Upper lobe of left lung (tissue), 6 donors: ENCODE results near the gene GPC2. TPM values are rescaled to one million over a fixed set of nuclear protein-coding genes. Genes with fewer than 3 reads are reported as not detected.
"Not testable (repeated sequence)": the region's sequence is repeated elsewhere in the genome, so short reads cannot be mapped to it uniquely, and the experiment has no call there.

ENCODE experiments used
- ATAC-seq, 2 donors: fragments of 200-7000 bp; cut with Tn5 transposase; one replicate each; pipeline ENCODE4 v1.9.1; 2022; ENCODE audit warnings: mild to moderate bottlenecking in 2 of 2, moderate library complexity in 2 of 2; ENCODE audit not compliant: low FRiP score in 2 of 2
- DNase-seq, 2 donors: peaks; one replicate each; pipeline ENCODE4 v3.0.0-alpha.2; 2019 to 2020
- H3K27ac ChIP-seq, 4 donors: fragments of 200-600 bp; sonication (generic); one replicate each; pipeline ENCODE4 v1.5.1; 2016 to 2019
- H3K27me3 ChIP-seq, 4 donors: fragments of 200-600 bp; sonication (generic); one replicate each; pipeline ENCODE4 v1.5.1; 2017 to 2019
- H3K36me3 ChIP-seq, 4 donors: fragments of 200-600 bp; sonication (generic); one replicate each; pipeline ENCODE4 v1.5.1; 2016 to 2019
- H3K4me1 ChIP-seq, 4 donors: fragments of 200-600 bp; sonication (generic); one replicate each; pipeline ENCODE4 v1.5.1; 2018 to 2019
- H3K4me3 ChIP-seq, 4 donors: fragments of 200-600 bp; sonication (generic); one replicate each; pipeline ENCODE4 v1.5.1; 2017 to 2019; ENCODE audit warnings: mild to moderate bottlenecking in 2 of 4, moderate library complexity in 1 of 4
- H3K9me3 ChIP-seq, 4 donors: fragments of 200-600 bp; sonication (generic); one replicate each; pipeline ENCODE4 v1.5.1; 2018 to 2019
- CTCF ChIP-seq, 6 experiments: fragments of 450-650 bp in 4 of 6; fragments of 200-600 bp in 2 of 6; sonication (generic) in 2 of 6; IDR thresholded peaks; one replicate each; pipeline ENCODE4 v1.5.1; 2016 to 2019; ENCODE audit warnings: antibody characterized with exemption in 6 of 6
- EP300 ChIP-seq, 4 donors: sonication (generic); formaldehyde crosslinking; IDR thresholded peaks; one replicate each; pipeline ENCODE4 v1.5.1; 2017; ENCODE audit warnings: antibody characterized with exemption in 4 of 4, control low read depth in 2 of 4
- POLR2A ChIP-seq, 4 donors: fragments of 450-650 bp; IDR thresholded peaks; one replicate each; pipeline ENCODE4 v1.5.1; 2016 to 2017; ENCODE audit warnings: antibody characterized with exemption in 4 of 4, mild to moderate bottlenecking in 2 of 4
- POLR2AphosphoS5 ChIP-seq, 2 donors: sonication (generic); formaldehyde crosslinking; IDR thresholded peaks; one replicate each; pipeline ENCODE4 v1.5.1; 2017; ENCODE audit warnings: antibody characterized with exemption in 2 of 2
- WGBS, 2 donors: methylation state at CpG; one replicate each; pipeline ENCODE4 v1.1.5; 2017 to 2018; 5-methylcytosine and 5-hydroxymethylcytosine counted together
- total RNA-seq, 6 donors: library from RNA; depleted of rRNA in 4 of 6; stranded (reverse); fragments of >200 nt in 4 of 6; gene quantifications; one replicate each; pipeline versions ENCODE4 v1.1.0 to v1.2.1, GENCODE V29; 2016 to 2021
- donor health status: DM: no; HTN: no; CAD: no; lungs with moderate emphysema.
- donor health status: DM: no; HTN: yes; CAD: no; lungs with severe emphysema.

Gene GPC2
- total RNA-seq, 6 donors from 2014 or later = 0.20 to 25.1 (median 0.96) TPM

DNA sequence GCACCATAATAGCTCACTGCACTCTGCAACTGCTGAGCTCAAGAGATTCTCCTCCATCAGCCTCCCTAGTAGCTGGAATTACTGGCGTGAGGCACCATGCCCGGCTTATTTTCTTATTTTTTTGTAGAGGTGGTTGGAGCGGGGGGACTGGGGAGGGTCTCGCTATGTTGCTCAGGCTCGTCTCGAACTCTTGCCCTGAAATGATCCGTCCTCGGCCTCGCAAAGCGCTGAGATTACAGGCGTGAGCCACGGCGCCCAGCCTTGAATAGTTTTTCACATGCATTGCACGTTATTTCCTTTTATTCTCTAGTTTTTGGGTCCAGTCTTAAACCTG, 29.0 kb downstream of the GPC2 start:
- Histone ChIP-seq H3K27me3 (no peaks in the 10 kb centered on the region), H3K36me3 (peaks cover 0 to 6% (median 3%) of the 10 kb centered on the region in 4 donors), H3K4me1 (peaks cover 14 to 29% (median 21%) of the 10 kb centered on the region in 4 donors), H3K4me3 (peak overlapping the region; percentile 31 to 97 (median 92)), H3K27ac (peak overlapping the region; percentile 40 to 99 (median 87)), H3K9me3 (no peaks in the 10 kb centered on the region)
- 12 to 15% methylated on average over 14 of the region's 14 CpGs for WGBS, 2 donors
- no peak for DNase-seq
- TF ChIP-seq CTCF (IDR thresholded peaks at IDR 0.05) = no peak
- TF ChIP-seq POLR2A (IDR thresholded peaks at IDR 0.05) = no peak
- no peak for TF ChIP-seq EP300 (IDR thresholded peaks at IDR 0.05)
- no peak for TF ChIP-seq POLR2AphosphoS5 (IDR thresholded peaks at IDR 0.05)
- ATAC-seq = no peak

GRCh38 chr7:100147278-100147677, 29.9 kb downstream of the GPC2 start:
- peaks cover 10 to 29% (median 21%) of the 10 kb centered on the region in 4 donors for H3K4me1 ChIP-seq
- H3K4me3 ChIP-seq = no peak overlapping the region
- no peaks in the 10 kb centered on the region for H3K36me3 ChIP-seq
- DNase-seq (no peak), ATAC-seq (no peak)
- TF ChIP-seq EP300 (IDR thresholded peaks at IDR 0.05) (no peak), POLR2AphosphoS5 (IDR thresholded peaks at IDR 0.05) (no peak), CTCF (IDR thresholded peaks at IDR 0.05) (no peak), POLR2A (IDR thresholded peaks at IDR 0.05) (no peak)
- H3K9me3 ChIP-seq = no peaks in the 10 kb centered on the region
- H3K27me3 ChIP-seq = no peaks in the 10 kb centered on the region
- 93 to 98% methylated on average over 2 of the region's 2 CpGs for WGBS, 2 donors
- no peak overlapping the region for H3K27ac ChIP-seq

DNA sequence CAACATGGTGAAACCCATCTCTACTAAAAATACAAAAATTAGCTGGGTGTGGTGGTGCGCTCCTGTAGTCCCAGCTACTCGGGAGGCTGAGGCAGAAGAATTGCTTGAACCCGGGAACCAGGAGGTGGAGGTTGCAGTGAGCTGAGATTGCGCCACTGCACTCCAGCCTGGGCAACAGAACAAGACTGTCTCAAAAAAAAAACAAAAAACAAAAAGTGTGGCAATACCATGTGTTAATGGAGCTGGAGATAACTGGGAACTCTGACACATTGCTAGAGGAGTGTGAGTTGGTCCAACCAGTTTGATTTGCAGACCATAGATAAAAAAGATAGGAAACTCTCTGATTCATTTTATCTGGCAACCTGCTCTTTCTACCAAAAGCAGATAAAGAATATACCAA, 30.8 kb downstream of the GPC2 start:
- ATAC-seq, H3K27ac ChIP-seq, H3K27me3 ChIP-seq, H3K9me3 ChIP-seq, H3K36me3 ChIP-seq, DNase-seq, H3K4me3 ChIP-seq: not testable (repeated sequence)
- H3K4me1 ChIP-seq = peaks cover 10 to 29% (median 16%) of the 10 kb centered on the region in 4 donors
- WGBS, 2 donors = 69 to 76% methylated on average over 4 of the region's 4 CpGs

DNA sequence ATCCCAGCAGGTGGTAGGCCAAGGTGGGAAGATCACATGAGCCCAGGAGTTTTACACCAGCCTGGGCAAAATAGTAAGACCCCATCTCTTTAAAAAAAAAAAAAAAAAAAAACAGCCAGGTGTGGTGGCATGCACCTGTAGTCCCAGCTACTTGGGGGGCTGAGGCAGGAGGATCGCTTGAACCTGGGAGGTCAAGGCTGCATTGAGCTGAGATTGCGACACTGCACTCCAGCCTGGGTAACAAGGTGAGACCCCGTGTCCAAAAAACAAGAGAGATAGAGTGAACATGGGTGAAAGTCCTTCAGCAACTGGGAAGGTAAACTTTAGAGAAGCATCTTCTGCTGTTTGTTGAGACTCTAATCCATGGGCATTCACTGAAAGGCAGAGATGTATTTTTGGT, 34.7 kb downstream of the GPC2 start:
- Histone ChIP-seq H3K27me3 (no peaks in the 10 kb centered on the region), H3K9me3 (no peaks in the 10 kb centered on the region), H3K27ac (no peak overlapping the region), H3K36me3 (no peaks in the 10 kb centered on the region), H3K4me1 (no peaks in the 10 kb centered on the region), H3K4me3 (no peak overlapping the region)
- TF ChIP-seq CTCF (IDR thresholded peaks at IDR 0.05) (no peak), EP300 (IDR thresholded peaks at IDR 0.05) (no peak), POLR2A (IDR thresholded peaks at IDR 0.05) (no peak), POLR2AphosphoS5 (IDR thresholded peaks at IDR 0.05) (no peak)
- DNase-seq = no peak
- no peak for ATAC-seq
- 86 to 88% methylated on average over 3 of the region's 3 CpGs for WGBS, 2 donors

DNA sequence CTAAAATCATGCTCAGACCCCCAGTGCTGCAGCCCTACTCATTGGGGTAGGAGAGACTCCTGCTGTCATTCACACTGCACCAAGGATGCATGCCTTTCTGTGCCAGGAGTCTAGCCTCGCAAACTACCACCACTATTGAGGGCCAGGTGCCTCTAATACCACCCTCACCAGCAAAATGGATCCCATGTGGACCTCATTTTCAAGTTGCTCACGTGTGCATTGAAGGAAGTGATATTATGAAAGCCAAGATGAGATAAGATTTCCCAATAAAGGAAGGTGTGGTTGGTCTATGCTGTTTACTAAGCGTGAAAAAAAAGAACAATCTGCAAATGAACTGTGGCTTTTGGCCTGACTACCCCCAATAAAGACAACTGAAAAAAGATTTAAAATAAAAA, 35.6 kb downstream of the GPC2 start:
- Histone ChIP-seq H3K36me3 (no peaks in the 10 kb centered on the region), H3K9me3 (no peaks in the 10 kb centered on the region), H3K27ac (peak overlapping the region in 1 of 4 donors; percentile 43), H3K4me1 (no peaks in the 10 kb centered on the region), H3K27me3 (no peaks in the 10 kb centered on the region), H3K4me3 (no peak overlapping the region)
- WGBS, 2 donors = 43 to 62% methylated on average over 3 of the region's 3 CpGs
- TF ChIP-seq POLR2A (IDR thresholded peaks at IDR 0.05) (no peak), POLR2AphosphoS5 (IDR thresholded peaks at IDR 0.05) (no peak), EP300 (IDR thresholded peaks at IDR 0.05) (no peak), CTCF (IDR thresholded peaks at IDR 0.05) (no peak)
- ATAC-seq (no peak), DNase-seq (no peak)
